Omental fat pad (tissue), 4 donors: Measurements from ENCODE around the gene SNX14. TPM values are rescaled to one million over a fixed set of nuclear protein-coding genes. Genes with fewer than 3 reads are reported as not detected.

ENCODE experiments used
- ATAC-seq: fragments of 150-250 bp; one replicate; pipeline ENCODE4 v1.9.1; 2016; ENCODE audit warnings: mild to moderate bottlenecking, moderate library complexity; ENCODE audit not compliant: low FRiP score
- DNase-seq: peaks from one replicate; pipeline ENCODE4 v3.0.0-alpha.2; 2019; ENCODE audit warnings: low spot score
- total RNA-seq, 4 donors: library from RNA; depleted of rRNA; stranded (reverse); fragments of >200 nt; gene quantifications; one replicate each; pipeline ENCODE4 v1.1.0, GENCODE V29; 2016
- TF ChIP-seq, protein P1 (sequence below), 3 donors: fragments of 450-650 bp; IDR thresholded peaks; one replicate each; pipeline ENCODE4 v1.5.1; 2016 to 2017; ENCODE audit warnings: antibody characterized with exemption in 3 of 3, mild to moderate bottlenecking in 3 of 3, moderate library complexity in 2 of 3

SNX14 gene
- total RNA-seq, 4 donors from 2014 or later, result 62.8 to 97.6 (median 85.9) TPM

DNA sequence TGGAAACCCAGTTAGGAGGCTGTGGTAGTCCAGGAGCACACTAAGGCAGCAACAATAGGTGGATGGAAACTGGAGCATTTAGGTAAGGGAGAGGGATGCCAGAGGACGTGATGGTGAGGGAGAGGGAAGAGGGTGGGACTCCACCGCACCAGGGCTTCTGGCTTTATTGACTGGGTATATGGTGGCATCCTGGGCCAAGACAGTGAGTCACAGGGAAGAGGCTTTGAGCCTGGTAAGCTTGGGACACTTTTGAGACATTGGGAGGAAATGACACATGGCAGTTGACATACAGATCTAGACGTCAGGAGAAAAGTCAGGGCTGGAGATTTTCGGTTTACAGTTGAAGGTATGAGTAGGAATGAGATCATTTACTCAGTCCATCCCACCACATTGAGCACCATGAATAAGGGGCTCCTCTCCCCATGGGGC is 128.9 kb downstream of the SNX14 start:
- DNase-seq (no peak), ATAC-seq (no peak)
- TF ChIP-seq, protein P1, sequence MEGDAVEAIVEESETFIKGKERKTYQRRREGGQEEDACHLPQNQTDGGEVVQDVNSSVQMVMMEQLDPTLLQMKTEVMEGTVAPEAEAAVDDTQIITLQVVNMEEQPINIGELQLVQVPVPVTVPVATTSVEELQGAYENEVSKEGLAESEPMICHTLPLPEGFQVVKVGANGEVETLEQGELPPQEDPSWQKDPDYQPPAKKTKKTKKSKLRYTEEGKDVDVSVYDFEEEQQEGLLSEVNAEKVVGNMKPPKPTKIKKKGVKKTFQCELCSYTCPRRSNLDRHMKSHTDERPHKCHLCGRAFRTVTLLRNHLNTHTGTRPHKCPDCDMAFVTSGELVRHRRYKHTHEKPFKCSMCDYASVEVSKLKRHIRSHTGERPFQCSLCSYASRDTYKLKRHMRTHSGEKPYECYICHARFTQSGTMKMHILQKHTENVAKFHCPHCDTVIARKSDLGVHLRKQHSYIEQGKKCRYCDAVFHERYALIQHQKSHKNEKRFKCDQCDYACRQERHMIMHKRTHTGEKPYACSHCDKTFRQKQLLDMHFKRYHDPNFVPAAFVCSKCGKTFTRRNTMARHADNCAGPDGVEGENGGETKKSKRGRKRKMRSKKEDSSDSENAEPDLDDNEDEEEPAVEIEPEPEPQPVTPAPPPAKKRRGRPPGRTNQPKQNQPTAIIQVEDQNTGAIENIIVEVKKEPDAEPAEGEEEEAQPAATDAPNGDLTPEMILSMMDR (IDR thresholded peaks at IDR 0.05), result no peak

DNA sequence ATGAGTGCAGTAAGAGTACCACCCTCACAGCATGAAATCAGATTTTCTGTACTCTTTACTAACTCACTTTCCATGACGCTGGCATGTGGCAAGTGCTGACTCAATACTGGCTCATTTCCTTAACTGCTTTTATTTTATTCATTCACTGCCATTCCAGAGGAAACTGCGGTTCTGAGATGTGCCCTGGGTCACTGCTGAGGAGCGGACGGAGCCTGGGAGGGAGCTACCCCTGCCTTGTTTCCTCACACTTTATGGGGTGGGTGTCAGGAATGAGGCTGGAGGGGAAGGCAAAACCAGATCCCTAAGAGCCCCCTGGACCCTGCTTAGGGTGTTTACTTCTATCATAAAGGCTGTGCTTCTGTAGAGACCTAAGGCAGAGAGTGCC is 129.4 kb downstream of the SNX14 start:
- TF ChIP-seq, protein P1 (IDR thresholded peaks at IDR 0.05), result no peak
- ATAC-seq (peak; percentile 33), DNase-seq (no peak)

DNA sequence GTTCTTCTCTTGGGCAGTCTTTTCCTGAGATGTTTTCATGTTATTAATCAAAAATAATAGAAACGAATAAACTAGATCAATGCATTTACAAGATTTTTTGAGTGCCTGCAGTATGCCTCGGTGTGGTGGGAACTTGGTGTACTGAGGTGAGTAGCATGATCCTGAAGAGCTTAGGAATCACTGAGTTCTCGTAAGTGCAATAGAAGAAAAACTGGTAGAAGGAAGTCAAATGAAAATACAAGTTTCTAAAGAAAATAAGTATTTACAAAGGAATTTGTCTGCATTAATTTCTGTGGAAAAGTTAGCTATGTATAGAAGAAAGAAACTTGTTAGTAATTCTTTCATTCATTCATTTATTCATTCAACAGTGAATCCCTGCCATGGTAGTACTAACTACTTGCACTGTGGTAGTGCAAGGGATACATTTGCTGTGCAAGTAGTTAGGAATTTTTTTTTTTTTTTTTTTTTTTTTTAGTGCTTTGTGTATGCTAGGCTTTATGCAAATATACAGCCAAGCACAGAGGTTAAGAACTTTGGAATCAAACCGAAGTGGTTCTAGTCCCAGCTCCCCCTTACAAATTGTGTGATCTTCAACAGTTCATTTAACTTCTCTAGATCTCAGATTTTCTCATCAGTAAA is 129.9 kb downstream of the SNX14 start:
- TF ChIP-seq, protein P1 (IDR thresholded peaks at IDR 0.05), result no peak
- DNase-seq, result no peak
- no peak for ATAC-seq

DNA sequence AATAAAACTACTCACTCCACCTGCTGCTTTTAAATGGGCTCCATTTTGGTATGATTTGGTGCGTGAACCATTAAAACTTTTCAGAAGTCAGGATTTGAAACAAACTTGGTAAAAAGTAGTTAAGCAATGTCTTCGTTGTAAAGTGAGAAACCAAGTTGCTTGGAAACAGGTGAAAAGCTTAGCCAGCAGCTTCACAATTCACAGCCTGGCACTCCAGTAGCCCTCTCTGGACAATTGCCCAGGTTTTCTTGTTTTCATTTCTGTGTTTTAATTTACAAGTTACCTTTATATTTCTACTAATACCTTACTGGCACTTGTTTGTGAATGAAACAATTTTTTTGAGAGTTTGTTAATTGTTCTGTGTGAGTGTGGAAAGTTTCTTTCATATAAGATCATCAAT is 131.0 kb downstream of the SNX14 start:
- ATAC-seq (no peak), DNase-seq (no peak)

DNA sequence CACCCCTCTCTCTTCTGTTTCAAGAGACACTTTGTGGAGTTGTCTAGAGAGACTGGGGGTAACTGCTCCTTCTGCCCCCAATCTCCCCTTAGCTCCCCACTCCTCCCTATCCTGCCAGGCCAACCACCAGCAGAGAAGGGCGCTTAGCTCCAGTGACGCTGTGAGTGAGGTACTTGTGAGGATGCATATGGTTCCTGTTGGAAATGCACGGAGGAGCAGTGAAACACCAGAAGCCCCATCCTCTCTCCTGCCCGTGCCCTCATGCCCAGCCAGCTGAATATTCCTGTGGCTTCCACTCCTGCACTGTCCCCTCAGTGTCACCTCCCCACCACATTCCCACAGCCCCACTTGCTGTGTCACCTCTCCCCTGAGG is 131.9 kb downstream of the SNX14 start:
- DNase-seq, result no peak
- no peak for ATAC-seq
- TF ChIP-seq, protein P1 (IDR thresholded peaks at IDR 0.05), result no peak

More for the DNA sequence above, 131.0 kb downstream of the SNX14 start:
- TF ChIP-seq, protein P1 (IDR thresholded peaks at IDR 0.05), result no peak

DNA sequence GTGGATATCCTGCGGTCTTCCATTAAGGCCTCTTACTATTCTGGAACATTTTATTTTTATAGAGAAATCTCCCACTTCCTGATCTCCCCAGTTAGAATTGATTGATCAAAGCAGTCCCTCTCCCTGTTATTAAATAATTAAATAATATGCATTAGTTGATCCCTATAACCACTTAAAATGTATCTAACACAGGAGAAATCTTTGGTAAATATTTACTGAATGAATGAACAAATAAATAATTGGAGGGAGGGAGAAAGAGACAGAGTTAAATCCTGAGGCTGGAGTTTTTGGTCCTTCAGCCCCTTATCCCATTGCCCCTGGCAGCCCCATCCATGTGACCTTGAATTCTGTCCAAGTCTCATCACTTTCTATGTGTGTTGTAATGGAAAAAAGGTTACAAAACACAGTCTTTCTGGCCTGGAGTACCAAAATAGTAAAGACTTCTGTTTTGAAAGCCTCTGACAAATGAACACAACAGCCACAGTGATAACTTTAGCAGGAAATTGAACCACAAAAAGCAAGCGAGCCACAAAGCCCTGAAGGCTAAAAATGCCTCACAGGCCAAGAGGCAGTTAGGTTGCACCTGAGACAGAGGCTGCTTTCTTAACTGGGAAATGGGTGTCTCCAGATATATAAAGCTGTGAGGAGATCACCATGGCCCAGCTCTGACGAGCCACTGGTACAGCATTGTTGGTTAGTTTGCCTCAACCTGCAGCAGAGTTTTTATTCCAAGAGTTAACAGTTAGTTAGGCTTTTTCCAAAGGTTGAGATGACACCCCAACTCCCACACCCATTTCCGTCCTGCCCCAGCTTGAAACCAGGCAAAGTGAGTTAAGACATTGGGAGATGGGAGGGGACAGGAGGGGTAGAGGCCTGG is 132.5 kb downstream of the SNX14 start:
- ATAC-seq (no peak), DNase-seq (no peak)
- TF ChIP-seq, protein P1 (IDR thresholded peaks at IDR 0.05), result no peak
